GM19035 (cell line): ENCODE measurements around the gene PNPLA1.

Source experiments
- ATAC-seq: cut with Tn5 transposase; IDR thresholded peaks from one replicate; pipeline ENCODE4 v1.9.1; 2021; ENCODE audit not compliant: unreplicated experiment

PNPLA1 gene

GRCh38 chr6:36350681-36351571 lies 81.1 kb downstream of the PNPLA1 start:
- no peak for ATAC-seq

GRCh38 chr6:36352477-36353157 lies 82.8 kb downstream of the PNPLA1 start:
- ATAC-seq: no peak

GRCh38 chr6:36353411-36353915 lies 83.6 kb downstream of the PNPLA1 start:
- no peak for ATAC-seq

- ATAC-seq: no peak
Observed at GRCh38 chr6:36355819-36356218, 86.0 kb downstream of the PNPLA1 start.

- no peak for ATAC-seq
Observed at GRCh38 chr6:36357872-36358225, 88.0 kb downstream of the PNPLA1 start.
